NOMO-1 (cell line): Measurements from ENCODE around the gene PLEKHF1.
A peak's percentile ranks its signal among the peaks of the same experiment; 100 is the strongest.
"Not testable (repeated sequence)": the region's sequence is repeated elsewhere in the genome, so short reads cannot be mapped to it uniquely, and the experiment has no call there.

Experiments
- DNase-seq, 2 experiments: peaks; one replicate each; lab custom pipeline; 2025; ENCODE audit not compliant: unreplicated experiment in 2 of 2; lab: John Stamatoyannopoulos, UW

The PLEKHF1 gene

GRCh38 chr19:29697523-29698261, 32.4 kb downstream of the PLEKHF1 start:
- no peak for DNase-seq

- DNase-seq: no peak
These were observed 34.6 kb downstream of the PLEKHF1 start for GRCh38 chr19:29699861-29700260.

GRCh38 chr19:29700498-29700897, 35.2 kb downstream of the PLEKHF1 start:
- no peak for DNase-seq

GRCh38 chr19:29702161-29702962, 37.1 kb downstream of the PLEKHF1 start:
- no peak for DNase-seq

GRCh38 chr19:29702963-29703320, 37.7 kb downstream of the PLEKHF1 start:
- DNase-seq: no peak

- DNase-seq: no peak
These were observed 39.6 kb downstream of the PLEKHF1 start for GRCh38 chr19:29704562-29705558.

- DNase-seq: no peak
These were observed 40.4 kb downstream of the PLEKHF1 start for GRCh38 chr19:29705706-29706105.

GRCh38 chr19:29706635-29707034, 41.4 kb downstream of the PLEKHF1 start:
- DNase-seq: no peak

GRCh38 chr19:29708554-29709439, 43.5 kb downstream of the PLEKHF1 start:
- DNase-seq: no peak

GRCh38 chr19:29709440-29709798, 44.2 kb downstream of the PLEKHF1 start:
- DNase-seq: not testable (repeated sequence)

- DNase-seq: no peak
These were observed 46.4 kb downstream of the PLEKHF1 start for GRCh38 chr19:29711584-29712132.

- no peak for DNase-seq
These were observed 47.7 kb downstream of the PLEKHF1 start for GRCh38 chr19:29712744-29713516.

GRCh38 chr19:29714371-29714952, 49.2 kb downstream of the PLEKHF1 start:
- no peak for DNase-seq

- peak; percentile 43 to 58 for DNase-seq
These were observed 49.9 kb downstream of the PLEKHF1 start, which contains the start of gene C19orf12 for GRCh38 chr19:29714953-29715700. C19orf12 (minus strand) TSS chr19:29715261; CDS start chr19:29708413, 6,848 bp downstream.

- peak in 1 of 2 experiments; percentile 30 for DNase-seq
These were observed 50.7 kb downstream of the PLEKHF1 start for GRCh38 chr19:29715701-29716581.

- DNase-seq: no peak
These were observed 51.8 kb downstream of the PLEKHF1 start for GRCh38 chr19:29717051-29717450.
